Loucy (cell line): ENCODE measurements around the gene SNX3.

ENCODE experiments used
- H2AFZ ChIP-seq: fragments of 200-600 bp; sonication (generic); 2 replicates; pipeline ENCODE4 v1.6.0; 2016; ENCODE audit warnings: antibody characterized with exemption, mild to moderate bottlenecking, low read length, moderate library complexity
- H3F3A ChIP-seq: fragments of 200-600 bp; 2 replicates; pipeline ENCODE4 v1.6.0; 2016; ENCODE audit warnings: antibody characterized with exemption, low read depth, mild to moderate bottlenecking
- H3K27me3 ChIP-seq: fragments of 200-600 bp; sonication (generic); 2 replicates; pipeline ENCODE4 v1.6.1; 2014; ENCODE audit warnings: low read length, mild to moderate bottlenecking; ENCODE audit not compliant: insufficient read depth, poor library complexity, severe bottlenecking
- H3K36me3 ChIP-seq: fragments of 200-600 bp; sonication (generic); 2 replicates; pipeline ENCODE4 v1.6.1; 2016; ENCODE audit warnings: low read length; ENCODE audit not compliant: insufficient read depth
- H3K4me1 ChIP-seq: fragments of 200-600 bp; sonication (generic); 2 replicates; pipeline ENCODE4 v1.5.1; 2014; ENCODE audit warnings: low read length, mild to moderate bottlenecking; ENCODE audit not compliant: insufficient read depth, poor library complexity, severe bottlenecking
- H3K4me2 ChIP-seq: fragments of 200-600 bp; sonication (generic); 2 replicates; pipeline ENCODE4 v1.6.0; 2014; ENCODE audit warnings: antibody characterized with exemption, low read length, low read depth, mild to moderate bottlenecking; ENCODE audit not compliant: poor library complexity, severe bottlenecking
- H3K4me3 ChIP-seq: fragments of 200-600 bp; sonication (generic); 2 replicates; pipeline ENCODE4 v1.5.1; 2014; ENCODE audit warnings: low read length, mild to moderate bottlenecking, mixed read lengths; ENCODE audit not compliant: poor library complexity, severe bottlenecking
- H3K79me2 ChIP-seq: fragments of 200-600 bp; sonication (generic); 2 replicates; pipeline ENCODE4 v1.6.1; 2014; ENCODE audit warnings: low read length; ENCODE audit not compliant: insufficient read depth
- H3K9ac ChIP-seq: fragments of 200-600 bp; sonication (generic); 2 replicates; pipeline ENCODE4 v1.6.0; 2014; ENCODE audit warnings: mild to moderate bottlenecking, low read depth, low read length, moderate library complexity; ENCODE audit not compliant: poor library complexity, severe bottlenecking
- H3K9me2 ChIP-seq: fragments of 200-600 bp; sonication (generic); replicated peaks from 2 replicates; pipeline ENCODE4 v1.6.1; 2016; ENCODE audit warnings: low read depth, low read length, mixed read lengths
- H3K9me3 ChIP-seq: fragments of 200-600 bp; sonication (generic); 2 replicates; pipeline ENCODE4 v1.6.1; 2014; ENCODE audit warnings: mild to moderate bottlenecking, antibody characterized with exemption, low read length, low read depth; ENCODE audit not compliant: insufficient read depth
- H4K20me1 ChIP-seq: fragments of 200-600 bp; sonication (generic); 2 replicates; pipeline ENCODE4 v1.6.0; 2014; ENCODE audit warnings: antibody characterized with exemption, low read length, mild to moderate bottlenecking; ENCODE audit not compliant: insufficient read depth, poor library complexity, severe bottlenecking
- EZH2phosphoT487 ChIP-seq: fragments of 200-600 bp; IDR thresholded peaks from 2 replicates; pipeline ENCODE4 v1.6.1; 2018; ENCODE audit warnings: antibody characterized with exemption, mild to moderate bottlenecking, moderate library complexity, borderline replicate concordance
- TF ChIP-seq, protein P1 (sequence below): fragments of 200-600 bp; sonication (generic); conservative IDR thresholded peaks from 2 replicates; pipeline ENCODE4 v1.5.1; 2014; ENCODE audit warnings: mild to moderate bottlenecking, antibody characterized with exemption, low read length

The SNX3 gene

DNA sequence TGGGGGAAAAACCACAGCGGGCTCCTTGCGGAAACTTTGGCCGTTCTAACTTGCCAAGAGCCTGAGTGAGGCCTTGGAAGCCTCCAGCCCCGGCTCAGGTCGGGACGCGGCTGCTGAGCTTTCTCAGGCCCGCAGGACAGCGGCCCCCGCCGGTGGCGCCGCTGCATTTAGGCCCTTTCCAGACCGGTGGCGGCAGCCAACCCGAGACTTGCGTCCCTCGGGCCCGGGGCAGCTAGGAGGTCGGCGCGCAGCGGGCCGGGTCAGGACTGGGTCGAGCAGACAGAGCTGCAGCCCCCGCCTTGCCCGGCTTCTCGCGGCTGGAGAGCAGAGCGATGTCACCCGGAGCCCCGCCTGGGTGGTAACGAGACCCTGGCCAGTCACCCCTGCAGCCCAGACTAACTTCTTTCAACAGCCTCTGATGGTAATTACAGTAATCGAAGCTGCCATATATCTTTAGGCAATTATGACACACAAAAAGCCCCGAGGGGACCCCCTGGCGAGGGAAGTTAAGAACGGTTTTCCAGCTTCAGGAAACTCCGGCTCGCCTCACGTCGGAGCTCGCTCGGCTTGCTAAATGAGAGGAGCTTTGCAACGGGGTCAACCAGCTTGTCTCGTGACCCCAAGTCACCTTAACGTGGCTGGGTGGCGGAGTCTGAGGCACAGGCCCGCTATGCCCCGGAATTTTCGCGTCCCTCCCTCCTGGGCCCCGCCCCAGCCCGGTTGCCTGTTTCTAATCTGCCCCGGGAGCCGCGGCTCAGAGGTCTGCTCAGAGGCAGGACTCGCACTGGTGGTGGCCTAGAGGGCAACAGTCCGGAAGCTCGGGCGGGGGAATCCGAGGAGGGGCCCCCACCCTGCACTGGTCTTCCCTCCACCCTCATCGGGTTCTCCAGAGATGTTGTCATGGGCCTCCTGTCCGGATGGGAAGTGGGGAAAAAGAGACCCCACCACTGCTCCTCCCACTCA is 92.1 kb downstream of the SNX3 start:
- H3K79me2 ChIP-seq = no peaks in the 10 kb centered on the region
- no peaks in the 10 kb centered on the region for H4K20me1 ChIP-seq
- TF ChIP-seq EZH2phosphoT487 = no peak
- TF ChIP-seq, protein P1, sequence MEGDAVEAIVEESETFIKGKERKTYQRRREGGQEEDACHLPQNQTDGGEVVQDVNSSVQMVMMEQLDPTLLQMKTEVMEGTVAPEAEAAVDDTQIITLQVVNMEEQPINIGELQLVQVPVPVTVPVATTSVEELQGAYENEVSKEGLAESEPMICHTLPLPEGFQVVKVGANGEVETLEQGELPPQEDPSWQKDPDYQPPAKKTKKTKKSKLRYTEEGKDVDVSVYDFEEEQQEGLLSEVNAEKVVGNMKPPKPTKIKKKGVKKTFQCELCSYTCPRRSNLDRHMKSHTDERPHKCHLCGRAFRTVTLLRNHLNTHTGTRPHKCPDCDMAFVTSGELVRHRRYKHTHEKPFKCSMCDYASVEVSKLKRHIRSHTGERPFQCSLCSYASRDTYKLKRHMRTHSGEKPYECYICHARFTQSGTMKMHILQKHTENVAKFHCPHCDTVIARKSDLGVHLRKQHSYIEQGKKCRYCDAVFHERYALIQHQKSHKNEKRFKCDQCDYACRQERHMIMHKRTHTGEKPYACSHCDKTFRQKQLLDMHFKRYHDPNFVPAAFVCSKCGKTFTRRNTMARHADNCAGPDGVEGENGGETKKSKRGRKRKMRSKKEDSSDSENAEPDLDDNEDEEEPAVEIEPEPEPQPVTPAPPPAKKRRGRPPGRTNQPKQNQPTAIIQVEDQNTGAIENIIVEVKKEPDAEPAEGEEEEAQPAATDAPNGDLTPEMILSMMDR = no peak
- no peak overlapping the region for H3K4me3 ChIP-seq
- H3K4me2 ChIP-seq = no peak overlapping the region
- H3K4me1 ChIP-seq = no peaks in the 10 kb centered on the region
- no peaks in the 10 kb centered on the region for H3K27me3 ChIP-seq
- H3K9ac ChIP-seq = no peak overlapping the region
- H2AFZ ChIP-seq = no peak overlapping the region
- H3K36me3 ChIP-seq = no peaks in the 10 kb centered on the region
- no peaks in the 10 kb centered on the region for H3F3A ChIP-seq
- H3K9me3 ChIP-seq = no peaks in the 10 kb centered on the region
- H3K9me2 ChIP-seq = no peaks in the 10 kb centered on the region

- no peaks in the 10 kb centered on the region for H3K9me3 ChIP-seq
- no peak overlapping the region for H3K9ac ChIP-seq
- no peaks in the 10 kb centered on the region for H3K79me2 ChIP-seq
- no peaks in the 10 kb centered on the region for H3F3A ChIP-seq
- no peak overlapping the region for H3K4me3 ChIP-seq
- no peak overlapping the region for H2AFZ ChIP-seq
- no peaks in the 10 kb centered on the region for H3K9me2 ChIP-seq
- H3K4me2 ChIP-seq = no peak overlapping the region
- H4K20me1 ChIP-seq = no peaks in the 10 kb centered on the region
- no peak for TF ChIP-seq EZH2phosphoT487
- TF ChIP-seq, protein P1 = no peak
- H3K36me3 ChIP-seq = no peaks in the 10 kb centered on the region
- H3K4me1 ChIP-seq = no peaks in the 10 kb centered on the region
- no peaks in the 10 kb centered on the region for H3K27me3 ChIP-seq
These were observed 92.8 kb downstream of the SNX3 start for GRCh38 chr6:108168090-108168463.

GRCh38 chr6:108167449-108168089 is 93.3 kb downstream of the SNX3 start:
- Histone ChIP-seq H3K9ac (no peak overlapping the region), H3K4me2 (no peak overlapping the region), H3K4me3 (no peak overlapping the region), H3F3A (no peaks in the 10 kb centered on the region), H4K20me1 (no peaks in the 10 kb centered on the region), H3K36me3 (no peaks in the 10 kb centered on the region), H3K9me3 (no peaks in the 10 kb centered on the region), H3K9me2 (no peaks in the 10 kb centered on the region), H3K4me1 (no peaks in the 10 kb centered on the region), H3K27me3 (no peaks in the 10 kb centered on the region), H2AFZ (no peak overlapping the region), H3K79me2 (no peaks in the 10 kb centered on the region)
- TF ChIP-seq, protein P1 = no peak
- TF ChIP-seq EZH2phosphoT487 = no peak
